Measurements from ENCODE around the gene C17orf75. TPM values are rescaled to one million over a fixed set of nuclear protein-coding genes. Genes with fewer than 3 reads are reported as not detected.

Gene C17orf75
- total and polyA plus RNA-seq, 2 experiments from 2014 or later, result 35.9 to 43.3 TPM

DNA sequence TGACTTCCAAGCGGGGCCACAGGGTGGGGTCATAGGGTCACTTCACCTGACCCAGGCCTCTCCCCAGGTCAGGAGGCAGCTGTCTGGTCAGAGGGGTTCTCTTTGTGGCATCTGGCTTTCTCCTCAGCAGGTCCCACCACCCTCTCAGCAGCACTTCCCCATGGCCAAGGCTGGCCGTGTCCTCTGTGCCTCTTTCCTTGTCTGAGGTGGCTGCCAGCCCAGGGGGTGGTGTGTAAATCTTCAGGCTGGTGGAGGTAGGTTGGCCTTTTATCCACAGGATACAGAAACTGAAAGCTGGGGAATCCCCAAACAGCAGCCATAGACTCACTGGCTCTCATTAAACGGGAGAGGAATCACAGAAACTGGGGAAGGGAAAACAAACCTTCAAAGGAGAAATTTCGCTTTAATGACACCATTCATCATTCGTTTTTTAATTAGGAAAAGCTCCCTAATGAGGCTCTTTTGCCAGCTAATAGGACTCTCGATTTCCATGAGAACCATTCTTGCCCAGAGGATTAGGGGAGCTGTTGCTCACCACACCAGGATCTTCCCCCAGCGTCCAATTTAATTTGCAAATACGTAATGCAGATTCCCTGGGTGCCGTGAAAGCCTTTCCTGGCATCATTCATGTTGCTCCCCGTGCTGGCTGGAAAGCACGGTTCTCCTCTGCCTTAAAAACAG, 18.0 kb downstream of the C17orf75 start:
- peak overlapping the region; percentile 47; the same call in 1 of the 2 replicates for H3K27ac ChIP-seq (ENCODE audit: low read depth)
- ATAC-seq, result peak; percentile 54
- H3K4me1 ChIP-seq (ENCODE audit: insufficient read depth), result peaks cover 10% of the 10 kb centered on the region
- H3K36me3 ChIP-seq (ENCODE audit: insufficient read depth), result no peaks in the 10 kb centered on the region
- no peaks in the 10 kb centered on the region for H3K9me2 ChIP-seq (ENCODE audit: insufficient read depth)
- no peak for DNase-seq (ENCODE audit: low spot score)
- H3K27me3 ChIP-seq (ENCODE audit: insufficient read depth), result no peaks in the 10 kb centered on the region
- TF ChIP-seq NANOG (IDR thresholded peaks at IDR 0.05; ENCODE audit: borderline replicate concordance) (no peak), ZNF331 (CRISPR knock-in tag; IDR thresholded peaks at IDR 0.05; ENCODE audit: low read depth) (no peak), STAT1 (IDR thresholded peaks at IDR 0.05; ENCODE audit: unreplicated experiment) (no peak)
- TF ChIP-seq, protein P1, sequence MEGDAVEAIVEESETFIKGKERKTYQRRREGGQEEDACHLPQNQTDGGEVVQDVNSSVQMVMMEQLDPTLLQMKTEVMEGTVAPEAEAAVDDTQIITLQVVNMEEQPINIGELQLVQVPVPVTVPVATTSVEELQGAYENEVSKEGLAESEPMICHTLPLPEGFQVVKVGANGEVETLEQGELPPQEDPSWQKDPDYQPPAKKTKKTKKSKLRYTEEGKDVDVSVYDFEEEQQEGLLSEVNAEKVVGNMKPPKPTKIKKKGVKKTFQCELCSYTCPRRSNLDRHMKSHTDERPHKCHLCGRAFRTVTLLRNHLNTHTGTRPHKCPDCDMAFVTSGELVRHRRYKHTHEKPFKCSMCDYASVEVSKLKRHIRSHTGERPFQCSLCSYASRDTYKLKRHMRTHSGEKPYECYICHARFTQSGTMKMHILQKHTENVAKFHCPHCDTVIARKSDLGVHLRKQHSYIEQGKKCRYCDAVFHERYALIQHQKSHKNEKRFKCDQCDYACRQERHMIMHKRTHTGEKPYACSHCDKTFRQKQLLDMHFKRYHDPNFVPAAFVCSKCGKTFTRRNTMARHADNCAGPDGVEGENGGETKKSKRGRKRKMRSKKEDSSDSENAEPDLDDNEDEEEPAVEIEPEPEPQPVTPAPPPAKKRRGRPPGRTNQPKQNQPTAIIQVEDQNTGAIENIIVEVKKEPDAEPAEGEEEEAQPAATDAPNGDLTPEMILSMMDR (conservative IDR thresholded peaks at IDR 0.05; ENCODE audit: low read depth in 2 of 2), result no peak
- Mint-ChIP-seq H3K4me3 (no peak overlapping the region; the same call in 2 of the 3 replicates), H3K27me3 (ENCODE audit: insufficient read depth, low read depth, poor library complexity) (peaks cover 6% of the 10 kb centered on the region), H3K27ac (0 out of 2 replicates have a peak overlapping the region, but pooled peaks have one; percentile 29), H3K9me3 (peaks cover 3% of the 10 kb centered on the region; the same call in 2 of the 3 replicates), H3K4me1 (peaks cover 21% of the 10 kb centered on the region), H3K36me3 (ENCODE audit: low read depth) (0 out of 3 replicates have a peak, but pooled peaks cover 2% of the 10 kb centered on the region)
- H2AFZ ChIP-seq, result no peak overlapping the region
- H3K4me2 ChIP-seq, result peak overlapping the region; percentile 19; the same call in 1 of the 2 replicates
- H3K4me3 ChIP-seq, result no peak overlapping the region
- no peaks in the 10 kb centered on the region for H3K79me2 ChIP-seq (replicated peaks; ENCODE audit: insufficient read depth)
- 0 out of 2 replicates have a peak, but pooled peaks cover 2% of the 10 kb centered on the region for H3F3A ChIP-seq (replicated peaks; ENCODE audit: low read depth)
- no peaks in the 10 kb centered on the region for H4K20me1 ChIP-seq (replicated peaks; ENCODE audit: insufficient read depth)

DNA sequence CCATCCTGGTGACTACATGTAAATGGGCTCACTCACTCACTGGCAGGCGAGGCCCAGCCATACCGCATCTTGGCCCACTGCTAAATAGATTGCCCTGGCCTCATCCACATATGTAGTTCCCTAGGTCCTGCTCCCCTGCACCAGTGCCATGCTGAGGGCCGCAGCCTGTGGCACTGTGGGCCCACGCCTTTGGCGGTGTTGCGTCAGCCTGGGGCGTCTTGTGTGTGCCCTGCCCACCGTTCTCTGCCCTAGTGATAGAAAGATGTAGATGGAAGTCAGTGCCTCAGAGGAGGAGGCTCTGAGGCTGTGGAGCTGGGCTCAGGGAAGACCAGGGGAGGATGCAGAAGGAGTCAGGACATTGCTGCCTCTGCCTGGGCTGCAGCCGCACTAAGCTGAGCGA, 18.9 kb downstream of the C17orf75 start:
- ATAC-seq, result no peak
- H3K4me1 ChIP-seq (ENCODE audit: insufficient read depth), result peaks cover 10% of the 10 kb centered on the region
- no peak overlapping the region for H3K4me2 ChIP-seq
- H3K27me3 Mint-ChIP-seq (ENCODE audit: insufficient read depth, low read depth, poor library complexity), result peaks cover 7% of the 10 kb centered on the region
- H3K9me2 ChIP-seq (ENCODE audit: insufficient read depth), result no peaks in the 10 kb centered on the region
- H3K4me3 ChIP-seq, result no peak overlapping the region
- no peaks in the 10 kb centered on the region for H3K36me3 ChIP-seq (ENCODE audit: insufficient read depth)
- H3F3A ChIP-seq (replicated peaks; ENCODE audit: low read depth), result 0 out of 2 replicates have a peak, but pooled peaks cover 2% of the 10 kb centered on the region
- no peak overlapping the region for H3K4me3 Mint-ChIP-seq
- no peak for DNase-seq (ENCODE audit: low spot score)
- no peak overlapping the region for H2AFZ ChIP-seq
- peaks cover 3% of the 10 kb centered on the region; the same call in 2 of the 3 replicates for H3K9me3 Mint-ChIP-seq
- no peaks in the 10 kb centered on the region for H3K79me2 ChIP-seq (replicated peaks; ENCODE audit: insufficient read depth)
- H3K27me3 ChIP-seq (ENCODE audit: insufficient read depth), result no peaks in the 10 kb centered on the region
- H4K20me1 ChIP-seq (replicated peaks; ENCODE audit: insufficient read depth), result no peaks in the 10 kb centered on the region
- H3K36me3 Mint-ChIP-seq (ENCODE audit: low read depth), result 0 out of 3 replicates have a peak, but pooled peaks cover 2% of the 10 kb centered on the region
- peaks cover 21% of the 10 kb centered on the region for H3K4me1 Mint-ChIP-seq
- no peak overlapping the region; the same call in 1 of the 2 replicates for H3K27ac Mint-ChIP-seq
- H3K27ac ChIP-seq (ENCODE audit: low read depth), result no peak overlapping the region
- TF ChIP-seq ZNF331 (CRISPR knock-in tag; IDR thresholded peaks at IDR 0.05; ENCODE audit: low read depth) (no peak), NANOG (IDR thresholded peaks at IDR 0.05; ENCODE audit: borderline replicate concordance) (no peak), POLR2AphosphoS5 (IDR thresholded peaks at IDR 0.05; ENCODE audit: low read depth) (no peak), CREB1 (CRISPR knock-in tag; IDR thresholded peaks at IDR 0.05; ENCODE audit: low read depth) (no peak), ZNF114 (CRISPR knock-in tag; IDR thresholded peaks at IDR 0.05) (no peak)
- TF ChIP-seq, protein P2, sequence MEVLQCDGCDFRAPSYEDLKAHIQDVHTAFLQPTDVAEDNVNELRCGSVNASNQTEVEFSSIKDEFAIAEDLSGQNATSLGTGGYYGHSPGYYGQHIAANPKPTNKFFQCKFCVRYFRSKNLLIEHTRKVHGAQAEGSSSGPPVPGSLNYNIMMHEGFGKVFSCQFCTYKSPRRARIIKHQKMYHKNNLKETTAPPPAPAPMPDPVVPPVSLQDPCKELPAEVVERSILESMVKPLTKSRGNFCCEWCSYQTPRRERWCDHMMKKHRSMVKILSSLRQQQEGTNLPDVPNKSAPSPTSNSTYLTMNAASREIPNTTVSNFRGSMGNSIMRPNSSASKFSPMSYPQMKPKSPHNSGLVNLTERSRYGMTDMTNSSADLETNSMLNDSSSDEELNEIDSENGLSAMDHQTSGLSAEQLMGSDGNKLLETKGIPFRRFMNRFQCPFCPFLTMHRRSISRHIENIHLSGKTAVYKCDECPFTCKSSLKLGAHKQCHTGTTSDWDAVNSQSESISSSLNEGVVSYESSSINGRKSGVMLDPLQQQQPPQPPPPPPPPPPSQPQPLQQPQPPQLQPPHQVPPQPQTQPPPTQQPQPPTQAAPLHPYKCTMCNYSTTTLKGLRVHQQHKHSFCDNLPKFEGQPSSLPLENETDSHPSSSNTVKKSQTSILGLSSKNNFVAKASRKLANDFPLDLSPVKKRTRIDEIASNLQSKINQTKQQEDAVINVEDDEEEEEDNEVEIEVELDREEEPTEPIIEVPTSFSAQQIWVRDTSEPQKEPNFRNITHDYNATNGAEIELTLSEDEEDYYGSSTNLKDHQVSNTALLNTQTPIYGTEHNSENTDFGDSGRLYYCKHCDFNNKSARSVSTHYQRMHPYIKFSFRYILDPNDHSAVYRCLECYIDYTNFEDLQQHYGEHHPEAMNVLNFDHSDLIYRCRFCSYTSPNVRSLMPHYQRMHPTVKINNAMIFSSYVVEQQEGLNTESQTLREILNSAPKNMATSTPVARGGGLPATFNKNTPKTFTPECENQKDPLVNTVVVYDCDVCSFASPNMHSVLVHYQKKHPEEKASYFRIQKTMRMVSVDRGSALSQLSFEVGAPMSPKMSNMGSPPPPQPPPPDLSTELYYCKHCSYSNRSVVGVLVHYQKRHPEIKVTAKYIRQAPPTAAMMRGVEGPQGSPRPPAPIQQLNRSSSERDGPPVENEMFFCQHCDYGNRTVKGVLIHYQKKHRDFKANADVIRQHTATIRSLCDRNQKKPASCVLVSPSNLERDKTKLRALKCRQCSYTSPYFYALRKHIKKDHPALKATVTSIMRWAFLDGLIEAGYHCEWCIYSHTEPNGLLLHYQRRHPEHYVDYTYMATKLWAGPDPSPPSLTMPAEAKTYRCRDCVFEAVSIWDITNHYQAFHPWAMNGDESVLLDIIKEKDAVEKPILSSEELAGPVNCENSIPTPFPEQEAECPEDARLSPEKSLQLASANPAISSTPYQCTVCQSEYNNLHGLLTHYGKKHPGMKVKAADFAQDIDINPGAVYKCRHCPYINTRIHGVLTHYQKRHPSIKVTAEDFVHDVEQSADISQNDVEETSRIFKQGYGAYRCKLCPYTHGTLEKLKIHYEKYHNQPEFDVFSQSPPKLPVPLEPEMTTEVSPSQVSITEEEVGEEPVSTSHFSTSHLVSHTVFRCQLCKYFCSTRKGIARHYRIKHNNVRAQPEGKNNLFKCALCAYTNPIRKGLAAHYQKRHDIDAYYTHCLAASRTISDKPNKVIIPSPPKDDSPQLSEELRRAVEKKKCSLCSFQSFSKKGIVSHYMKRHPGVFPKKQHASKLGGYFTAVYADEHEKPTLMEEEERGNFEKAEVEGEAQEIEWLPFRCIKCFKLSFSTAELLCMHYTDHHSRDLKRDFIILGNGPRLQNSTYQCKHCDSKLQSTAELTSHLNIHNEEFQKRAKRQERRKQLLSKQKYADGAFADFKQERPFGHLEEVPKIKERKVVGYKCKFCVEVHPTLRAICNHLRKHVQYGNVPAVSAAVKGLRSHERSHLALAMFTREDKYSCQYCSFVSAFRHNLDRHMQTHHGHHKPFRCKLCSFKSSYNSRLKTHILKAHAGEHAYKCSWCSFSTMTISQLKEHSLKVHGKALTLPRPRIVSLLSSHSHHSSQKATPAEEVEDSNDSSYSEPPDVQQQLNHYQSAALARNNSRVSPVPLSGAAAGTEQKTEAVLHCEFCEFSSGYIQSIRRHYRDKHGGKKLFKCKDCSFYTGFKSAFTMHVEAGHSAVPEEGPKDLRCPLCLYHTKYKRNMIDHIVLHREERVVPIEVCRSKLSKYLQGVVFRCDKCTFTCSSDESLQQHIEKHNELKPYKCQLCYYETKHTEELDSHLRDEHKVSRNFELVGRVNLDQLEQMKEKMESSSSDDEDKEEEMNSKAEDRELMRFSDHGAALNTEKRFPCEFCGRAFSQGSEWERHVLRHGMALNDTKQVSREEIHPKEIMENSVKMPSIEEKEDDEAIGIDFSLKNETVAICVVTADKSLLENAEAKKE (CRISPR knock-in tag; IDR thresholded peaks at IDR 0.05), result no peak
- TF ChIP-seq, protein P3, sequence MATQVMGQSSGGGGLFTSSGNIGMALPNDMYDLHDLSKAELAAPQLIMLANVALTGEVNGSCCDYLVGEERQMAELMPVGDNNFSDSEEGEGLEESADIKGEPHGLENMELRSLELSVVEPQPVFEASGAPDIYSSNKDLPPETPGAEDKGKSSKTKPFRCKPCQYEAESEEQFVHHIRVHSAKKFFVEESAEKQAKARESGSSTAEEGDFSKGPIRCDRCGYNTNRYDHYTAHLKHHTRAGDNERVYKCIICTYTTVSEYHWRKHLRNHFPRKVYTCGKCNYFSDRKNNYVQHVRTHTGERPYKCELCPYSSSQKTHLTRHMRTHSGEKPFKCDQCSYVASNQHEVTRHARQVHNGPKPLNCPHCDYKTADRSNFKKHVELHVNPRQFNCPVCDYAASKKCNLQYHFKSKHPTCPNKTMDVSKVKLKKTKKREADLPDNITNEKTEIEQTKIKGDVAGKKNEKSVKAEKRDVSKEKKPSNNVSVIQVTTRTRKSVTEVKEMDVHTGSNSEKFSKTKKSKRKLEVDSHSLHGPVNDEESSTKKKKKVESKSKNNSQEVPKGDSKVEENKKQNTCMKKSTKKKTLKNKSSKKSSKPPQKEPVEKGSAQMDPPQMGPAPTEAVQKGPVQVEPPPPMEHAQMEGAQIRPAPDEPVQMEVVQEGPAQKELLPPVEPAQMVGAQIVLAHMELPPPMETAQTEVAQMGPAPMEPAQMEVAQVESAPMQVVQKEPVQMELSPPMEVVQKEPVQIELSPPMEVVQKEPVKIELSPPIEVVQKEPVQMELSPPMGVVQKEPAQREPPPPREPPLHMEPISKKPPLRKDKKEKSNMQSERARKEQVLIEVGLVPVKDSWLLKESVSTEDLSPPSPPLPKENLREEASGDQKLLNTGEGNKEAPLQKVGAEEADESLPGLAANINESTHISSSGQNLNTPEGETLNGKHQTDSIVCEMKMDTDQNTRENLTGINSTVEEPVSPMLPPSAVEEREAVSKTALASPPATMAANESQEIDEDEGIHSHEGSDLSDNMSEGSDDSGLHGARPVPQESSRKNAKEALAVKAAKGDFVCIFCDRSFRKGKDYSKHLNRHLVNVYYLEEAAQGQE (IDR thresholded peaks at IDR 0.05; ENCODE audit: unreplicated experiment), result no peak
